ENCODE data around the gene RPL15. TPM values are rescaled to one million over a fixed set of nuclear protein-coding genes. Genes with fewer than 3 reads are reported as not detected.
"Not testable (repeated sequence)": the region's sequence is repeated elsewhere in the genome, so short reads cannot be mapped to it uniquely, and the experiment has no call there.

The RPL15 gene
- total RNA-seq, 1 donor from 2014 or later: 1,629 TPM

- H3K4me3 ChIP-seq (ENCODE audit: insufficient read depth, low read depth, low read length): no peak overlapping the region
- no peaks in the 10 kb centered on the region for H3K27me3 Mint-ChIP-seq (ENCODE audit: low read depth, unreplicated experiment)
- H3K9me3 Mint-ChIP-seq (ENCODE audit: unreplicated experiment): no peaks in the 10 kb centered on the region
- peaks cover 29% of the 10 kb centered on the region for H3K79me2 ChIP-seq (ENCODE audit: insufficient read depth, low read length)
- peaks cover 59% of the 10 kb centered on the region for H4K20me1 ChIP-seq (ENCODE audit: insufficient read depth, low read length)
- no peak overlapping the region for H3K4me3 Mint-ChIP-seq (ENCODE audit: unreplicated experiment)
- no peaks in the 10 kb centered on the region for H3K36me3 ChIP-seq (ENCODE audit: insufficient read depth, low read length)
- FAIRE-seq (no peak), DNase-seq (ENCODE audit: low read depth) (no peak)
- peaks cover 39% of the 10 kb centered on the region for H3K4me1 Mint-ChIP-seq (ENCODE audit: low read depth, unreplicated experiment)
- H3K27me3 ChIP-seq (ENCODE audit: insufficient read depth, low read length): no peaks in the 10 kb centered on the region
- TF ChIP-seq, protein P1, sequence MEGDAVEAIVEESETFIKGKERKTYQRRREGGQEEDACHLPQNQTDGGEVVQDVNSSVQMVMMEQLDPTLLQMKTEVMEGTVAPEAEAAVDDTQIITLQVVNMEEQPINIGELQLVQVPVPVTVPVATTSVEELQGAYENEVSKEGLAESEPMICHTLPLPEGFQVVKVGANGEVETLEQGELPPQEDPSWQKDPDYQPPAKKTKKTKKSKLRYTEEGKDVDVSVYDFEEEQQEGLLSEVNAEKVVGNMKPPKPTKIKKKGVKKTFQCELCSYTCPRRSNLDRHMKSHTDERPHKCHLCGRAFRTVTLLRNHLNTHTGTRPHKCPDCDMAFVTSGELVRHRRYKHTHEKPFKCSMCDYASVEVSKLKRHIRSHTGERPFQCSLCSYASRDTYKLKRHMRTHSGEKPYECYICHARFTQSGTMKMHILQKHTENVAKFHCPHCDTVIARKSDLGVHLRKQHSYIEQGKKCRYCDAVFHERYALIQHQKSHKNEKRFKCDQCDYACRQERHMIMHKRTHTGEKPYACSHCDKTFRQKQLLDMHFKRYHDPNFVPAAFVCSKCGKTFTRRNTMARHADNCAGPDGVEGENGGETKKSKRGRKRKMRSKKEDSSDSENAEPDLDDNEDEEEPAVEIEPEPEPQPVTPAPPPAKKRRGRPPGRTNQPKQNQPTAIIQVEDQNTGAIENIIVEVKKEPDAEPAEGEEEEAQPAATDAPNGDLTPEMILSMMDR (IDR thresholded peaks at IDR 0.05; ENCODE audit: insufficient read depth, low read depth, low read length): no peak
- no peak for TF ChIP-seq EZH2 (IDR thresholded peaks at IDR 0.05; ENCODE audit: insufficient read depth, low read length)
- peaks cover 10% of the 10 kb centered on the region for H3K4me1 ChIP-seq (ENCODE audit: insufficient read depth, low read length)
- peaks cover 10% of the 10 kb centered on the region for H3K36me3 Mint-ChIP-seq (ENCODE audit: low read depth, unreplicated experiment)
- no peak overlapping the region for H3K27ac Mint-ChIP-seq (ENCODE audit: unreplicated experiment)
- H2AFZ ChIP-seq (ENCODE audit: low read depth, low read length): no peak overlapping the region
- no peaks in the 10 kb centered on the region for H3K9me3 ChIP-seq (ENCODE audit: insufficient read depth, low read depth, low read length)
- H3K9ac ChIP-seq (ENCODE audit: low read length): no peak overlapping the region
- H3K27ac ChIP-seq (ENCODE audit: low read depth, low read length): no peak overlapping the region
- no peak overlapping the region for H3K4me2 ChIP-seq (ENCODE audit: low read length)
These were observed 49.1 kb upstream of the RPL15 start for GRCh38 chr3:23867838-23868237.

DNA sequence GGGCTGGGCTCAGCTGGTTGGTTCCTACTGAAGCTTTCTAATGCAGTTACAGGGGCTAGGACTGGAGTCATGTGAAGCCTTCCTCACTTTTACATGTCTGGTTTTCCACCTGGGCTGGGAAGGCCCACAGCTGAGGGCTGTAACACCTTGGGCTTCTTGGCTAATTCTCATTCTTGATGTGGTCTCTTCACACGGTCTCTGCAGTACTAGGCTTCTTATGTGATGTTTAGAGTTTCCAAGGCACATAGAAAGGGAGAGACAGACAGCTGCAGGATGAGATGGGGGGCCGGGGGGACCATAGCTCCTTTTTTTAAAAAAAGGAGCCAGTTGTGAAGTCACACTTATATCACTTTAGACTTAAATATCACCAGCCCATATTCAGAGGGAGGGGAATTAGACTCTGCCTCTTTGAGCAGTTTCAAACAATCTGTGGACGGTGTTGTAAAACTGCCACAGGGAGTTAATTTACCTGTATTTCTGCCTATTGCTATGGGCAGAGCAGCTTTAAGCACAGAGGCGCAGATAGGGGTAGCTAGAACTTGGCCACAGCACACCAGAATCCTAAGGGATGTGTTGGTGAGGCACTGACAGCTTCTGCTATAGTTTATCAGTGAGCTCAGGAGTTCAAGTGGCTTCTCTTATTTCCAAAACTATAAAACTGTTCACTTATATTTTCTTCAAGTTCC is 46.8 kb upstream of the RPL15 start:
- Histone ChIP-seq H3K4me3 (ENCODE audit: insufficient read depth, low read depth, low read length) (no peak overlapping the region), H4K20me1 (ENCODE audit: insufficient read depth, low read length) (peaks cover 61% of the 10 kb centered on the region), H3K79me2 (ENCODE audit: insufficient read depth, low read length) (peaks cover 26% of the 10 kb centered on the region), H3K9me3 (ENCODE audit: insufficient read depth, low read depth, low read length) (no peaks in the 10 kb centered on the region), H3K9ac (ENCODE audit: low read length) (no peak overlapping the region), H3K27me3 (ENCODE audit: insufficient read depth, low read length) (no peaks in the 10 kb centered on the region), H2AFZ (ENCODE audit: low read depth, low read length) (no peak overlapping the region), H3K4me2 (ENCODE audit: low read length) (no peak overlapping the region), H3K27ac (ENCODE audit: low read depth, low read length) (no peak overlapping the region), H3K36me3 (ENCODE audit: insufficient read depth, low read length) (no peaks in the 10 kb centered on the region), H3K4me1 (ENCODE audit: insufficient read depth, low read length) (peaks cover 24% of the 10 kb centered on the region)
- TF ChIP-seq EZH2 (IDR thresholded peaks at IDR 0.05; ENCODE audit: insufficient read depth, low read length): no peak
- TF ChIP-seq, protein P1 (IDR thresholded peaks at IDR 0.05; ENCODE audit: insufficient read depth, low read depth, low read length): no peak
- Mint-ChIP-seq H3K36me3 (ENCODE audit: low read depth, unreplicated experiment) (no peaks in the 10 kb centered on the region), H3K27me3 (ENCODE audit: low read depth, unreplicated experiment) (no peaks in the 10 kb centered on the region), H3K4me1 (ENCODE audit: low read depth, unreplicated experiment) (peaks cover 41% of the 10 kb centered on the region), H3K4me3 (ENCODE audit: unreplicated experiment) (no peak overlapping the region), H3K9me3 (ENCODE audit: unreplicated experiment) (no peaks in the 10 kb centered on the region), H3K27ac (ENCODE audit: unreplicated experiment) (no peak overlapping the region)
- FAIRE-seq: no peak
- DNase-seq (ENCODE audit: low read depth): no peak

GRCh38 chr3:23870663-23871043 is 46.3 kb upstream of the RPL15 start:
- peaks cover 61% of the 10 kb centered on the region for H4K20me1 ChIP-seq (ENCODE audit: insufficient read depth, low read length)
- H3K4me2 ChIP-seq (ENCODE audit: low read length); H3K4me3 Mint-ChIP-seq (ENCODE audit: unreplicated experiment); H3K36me3 Mint-ChIP-seq (ENCODE audit: low read depth, unreplicated experiment); FAIRE-seq; H3K9me3 Mint-ChIP-seq (ENCODE audit: unreplicated experiment); H3K27me3 Mint-ChIP-seq (ENCODE audit: low read depth, unreplicated experiment); H3K36me3 ChIP-seq (ENCODE audit: insufficient read depth, low read length); H3K27ac Mint-ChIP-seq (ENCODE audit: unreplicated experiment); H3K4me3 ChIP-seq (ENCODE audit: insufficient read depth, low read depth, low read length); DNase-seq (ENCODE audit: low read depth); H3K27ac ChIP-seq (ENCODE audit: low read depth, low read length); H3K9me3 ChIP-seq (ENCODE audit: insufficient read depth, low read depth, low read length); H3K9ac ChIP-seq (ENCODE audit: low read length); H3K27me3 ChIP-seq (ENCODE audit: insufficient read depth, low read length); H2AFZ ChIP-seq (ENCODE audit: low read depth, low read length): not testable (repeated sequence)
- H3K4me1 ChIP-seq (ENCODE audit: insufficient read depth, low read length): peaks cover 23% of the 10 kb centered on the region
- H3K4me1 Mint-ChIP-seq (ENCODE audit: low read depth, unreplicated experiment): peaks cover 41% of the 10 kb centered on the region
- H3K79me2 ChIP-seq (ENCODE audit: insufficient read depth, low read length): peaks cover 23% of the 10 kb centered on the region

DNA sequence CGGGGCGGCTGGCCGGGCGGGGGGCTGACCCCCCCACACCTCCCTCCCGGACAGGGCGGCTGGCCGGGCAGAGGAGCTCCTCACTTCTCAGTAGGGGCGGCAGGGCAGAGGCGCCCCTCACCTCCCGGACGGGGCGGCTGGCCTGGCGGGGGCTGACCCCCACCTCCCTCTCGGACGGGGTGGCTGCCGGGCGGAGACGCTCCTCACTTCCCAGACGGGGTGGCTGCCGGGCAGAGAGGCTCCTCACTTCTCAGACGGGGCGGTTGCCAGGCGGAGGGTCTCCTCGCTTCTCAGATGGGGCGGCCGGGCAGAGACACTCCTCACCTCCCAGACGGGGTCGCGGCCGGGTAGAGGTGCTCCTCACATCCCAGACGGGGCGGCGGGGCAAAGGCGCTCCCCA is 45.6 kb upstream of the RPL15 start:
- Histone ChIP-seq H3K4me1 (ENCODE audit: insufficient read depth, low read length) (peaks cover 16% of the 10 kb centered on the region), H4K20me1 (ENCODE audit: insufficient read depth, low read length) (peaks cover 60% of the 10 kb centered on the region), H3K79me2 (ENCODE audit: insufficient read depth, low read length) (peaks cover 25% of the 10 kb centered on the region)
- not testable (repeated sequence) for H3K4me3 Mint-ChIP-seq (ENCODE audit: unreplicated experiment); H3K9me3 ChIP-seq (ENCODE audit: insufficient read depth, low read depth, low read length); H3K9me3 Mint-ChIP-seq (ENCODE audit: unreplicated experiment); H3K27ac Mint-ChIP-seq (ENCODE audit: unreplicated experiment); H3K36me3 Mint-ChIP-seq (ENCODE audit: low read depth, unreplicated experiment); H3K4me2 ChIP-seq (ENCODE audit: low read length); H3K9ac ChIP-seq (ENCODE audit: low read length); H3K27me3 Mint-ChIP-seq (ENCODE audit: low read depth, unreplicated experiment); H2AFZ ChIP-seq (ENCODE audit: low read depth, low read length); FAIRE-seq; H3K27ac ChIP-seq (ENCODE audit: low read depth, low read length); H3K4me3 ChIP-seq (ENCODE audit: insufficient read depth, low read depth, low read length); DNase-seq (ENCODE audit: low read depth); H3K36me3 ChIP-seq (ENCODE audit: insufficient read depth, low read length); H3K27me3 ChIP-seq (ENCODE audit: insufficient read depth, low read length)
- H3K4me1 Mint-ChIP-seq (ENCODE audit: low read depth, unreplicated experiment): peaks cover 41% of the 10 kb centered on the region

Measured in astrocyte (in vitro differentiated cells and primary cell).